H1 (cell line): ENCODE measurements around the gene TMEM117. TPM values are rescaled to one million over a fixed set of nuclear protein-coding genes. Genes with fewer than 3 reads are reported as not detected.

Experiments
- CTCF ChIA-PET: fragments of 300-600 bp; sonication (Branson Sonifier 250); formaldehyde crosslinking; loops from one replicate; lab custom pipeline; 2021; ENCODE audit not compliant: partially characterized antibody; lab: Charles Lee
- POLR2A ChIA-PET: fragments of 300-600 bp; sonication (Branson Sonifier 250); formaldehyde crosslinking; loops from one replicate; lab custom pipeline; 2021; ENCODE audit warnings: inconsistent platforms; ENCODE audit not compliant: partially characterized antibody; lab: Charles Lee
- DNase-seq, 2 experiments: peaks; one replicate each; pipeline versions ENCODE4 v3.0.0 to v3.0.0-alpha.2; 2010 to 2022; ENCODE audit warnings: low spot score in 2 of 2, low read depth in 1 of 2, mixed read lengths in 1 of 2
- FAIRE-seq: peaks from 2 replicates; lab custom pipeline; 2011; peaks lifted over from hg19 to GRCh38; lab: Jason Lieb, UNC
- H2AFZ ChIP-seq: 2 replicates; pipeline ENCODE4 v1.8.1; 2012; ENCODE audit warnings: low read length, inconsistent platforms
- H2AK5ac ChIP-seq: 2 replicates; pipeline ENCODE4 v1.6.1; 2013; ENCODE audit warnings: low read depth, low read length
- H2BK120ac ChIP-seq: replicated peaks from 2 replicates; pipeline ENCODE3; 2013; ENCODE audit warnings: low read depth, low read length, inconsistent platforms
- H2BK12ac ChIP-seq: 2 replicates; pipeline ENCODE4 v1.6.1; 2013; ENCODE audit warnings: low read depth, low read length
- H2BK15ac ChIP-seq: 2 replicates; pipeline ENCODE4 v1.6.1; 2013; ENCODE audit warnings: low read length
- H2BK20ac ChIP-seq: 2 replicates; pipeline ENCODE4 v1.6.1; 2013; ENCODE audit warnings: low read length
- H2BK5ac ChIP-seq: 2 replicates; pipeline ENCODE4 v1.6.1; 2013; ENCODE audit warnings: low read depth, low read length
- H3K14ac ChIP-seq: 2 replicates; pipeline ENCODE4 v1.6.1; 2013; ENCODE audit warnings: inconsistent platforms; ENCODE audit not compliant: insufficient read length
- H3K18ac ChIP-seq: 2 replicates; pipeline ENCODE4 v1.6.1; 2013; ENCODE audit warnings: low read length; ENCODE audit errors: extremely low read depth
- H3K23ac ChIP-seq: 2 replicates; pipeline ENCODE4 v1.6.1; 2013; ENCODE audit warnings: inconsistent platforms; ENCODE audit not compliant: insufficient read length
- H3K23me2 ChIP-seq: 2 replicates; pipeline ENCODE4 v1.6.1; 2013; ENCODE audit warnings: low read depth, low read length
- H3K27ac ChIP-seq: 2 replicates; pipeline ENCODE4 v1.6.1; 2011; ENCODE audit warnings: low read depth, low read length, inconsistent platforms
- H3K27me3 ChIP-seq, 4 experiments: replicated peaks in 1 of 4; 1 replicate in 1 of 4; 2 replicates in 3 of 4; pipeline versions ENCODE4 v1.6.1 to v1.8.1; 2011 to 2013; ENCODE audit warnings: low read length in 3 of 4, mild to moderate bottlenecking in 3 of 4, inconsistent platforms in 2 of 4, mixed read lengths in 2 of 4, moderate library complexity in 1 of 4; ENCODE audit not compliant: control insufficient read depth in 3 of 4, insufficient read depth in 3 of 4; ENCODE audit errors: extremely low read depth in 1 of 4
- H3K36me3 ChIP-seq, 4 experiments: 2 replicates each; pipeline versions ENCODE4 v1.6.1 to v1.8.1; 2011 to 2013; ENCODE audit warnings: mild to moderate bottlenecking in 4 of 4, low read length in 3 of 4, moderate library complexity in 2 of 4, control low read depth in 1 of 4, inconsistent platforms in 1 of 4; ENCODE audit not compliant: insufficient read depth in 4 of 4, control insufficient read depth in 2 of 4
- H3K4ac ChIP-seq: replicated peaks from 2 replicates; pipeline ENCODE3; 2013; ENCODE audit warnings: low read length, low read depth, mixed read lengths, inconsistent platforms; ENCODE audit not compliant: insufficient read length
- H3K4me1 ChIP-seq, 4 experiments: replicated peaks in 1 of 4; 1 replicate in 1 of 4; 2 replicates in 3 of 4; pipeline versions ENCODE4 v1.6.1 to v1.8.1; 2011 to 2013; ENCODE audit warnings: low read length in 3 of 4, inconsistent platforms in 2 of 4, mixed read lengths in 1 of 4; ENCODE audit not compliant: insufficient read depth in 4 of 4, control insufficient read depth in 3 of 4
- H3K4me2 ChIP-seq, 2 experiments: 2 replicates each; pipeline versions ENCODE4 v1.6.1 to v1.8.1; 2011 to 2013; ENCODE audit warnings: low read depth in 2 of 2, low read length in 2 of 2, control low read depth in 1 of 2, inconsistent platforms in 1 of 2, mild to moderate bottlenecking in 1 of 2; ENCODE audit not compliant: insufficient read depth in 1 of 2
- H3K4me3 ChIP-seq, 4 experiments: fragments of 200-600, 300-600 bp in 1 of 4; sonication (generic), shearing (Covaris generic), sonication (Bioruptor Twin) in 1 of 4; 2 replicates each; pipeline versions ENCODE4 v1.5.1 to v1.8.1; 2011 to 2016; ENCODE audit warnings: low read length in 4 of 4, low read depth in 3 of 4, control low read depth in 2 of 4, inconsistent platforms in 2 of 4, mild to moderate bottlenecking in 2 of 4, mixed read lengths in 1 of 4, moderate library complexity in 1 of 4; ENCODE audit not compliant: insufficient read depth in 2 of 4; ENCODE audit errors: extremely low read depth in 1 of 4
- H3K56ac ChIP-seq: replicated peaks from 2 replicates; pipeline ENCODE3; 2013; ENCODE audit warnings: low read depth, mild to moderate bottlenecking, mixed read lengths, low read length, inconsistent platforms; ENCODE audit not compliant: insufficient read length
- H3K79me1 ChIP-seq: 2 replicates; pipeline ENCODE4 v1.6.1; 2013; ENCODE audit warnings: low read depth, low read length, control low read depth
- H3K79me2 ChIP-seq, 2 experiments: 2 replicates each; pipeline versions ENCODE4 v1.6.1 to v1.8.1; 2012 to 2013; ENCODE audit warnings: low read length in 2 of 2, mild to moderate bottlenecking in 2 of 2, inconsistent platforms in 1 of 2; ENCODE audit not compliant: insufficient read depth in 2 of 2, control insufficient read depth in 1 of 2
- H3K9ac ChIP-seq, 4 experiments: replicated peaks in 1 of 4; 1 replicate in 1 of 4; 2 replicates in 3 of 4; pipeline versions ENCODE4 v1.6.1 to v1.8.1; 2011 to 2013; ENCODE audit warnings: low read depth in 3 of 4, low read length in 3 of 4, control low read depth in 2 of 4, mild to moderate bottlenecking in 2 of 4, moderate library complexity in 2 of 4, inconsistent platforms in 1 of 4; ENCODE audit errors: extremely low read depth in 1 of 4
- H3K9me3 ChIP-seq, 2 experiments: 2 replicates each; pipeline versions ENCODE4 v1.6.1 to v1.8.1; 2012 to 2013; ENCODE audit warnings: mild to moderate bottlenecking in 2 of 2, moderate library complexity in 2 of 2, control low read depth in 1 of 2, inconsistent platforms in 1 of 2, low read depth in 1 of 2, low read length in 1 of 2, mixed read lengths in 1 of 2; ENCODE audit not compliant: insufficient read depth in 2 of 2
- H4K20me1 ChIP-seq, 2 experiments: replicated peaks in 1 of 2; 2 replicates each; pipeline versions ENCODE3 to v1.8.1; 2011 to 2013; ENCODE audit warnings: inconsistent platforms in 2 of 2, low read length in 2 of 2, mild to moderate bottlenecking in 1 of 2; ENCODE audit not compliant: insufficient read depth in 2 of 2, control insufficient read depth in 1 of 2
- H4K5ac ChIP-seq: 2 replicates; pipeline ENCODE4 v1.6.1; 2013; ENCODE audit warnings: low read length, low read depth, mixed read lengths, inconsistent platforms; ENCODE audit not compliant: insufficient read length
- H4K8ac ChIP-seq: 2 replicates; pipeline ENCODE4 v1.8.0; 2013; ENCODE audit warnings: mild to moderate bottlenecking, moderate library complexity, low read length, inconsistent platforms; ENCODE audit not compliant: insufficient read depth; ENCODE audit errors: extremely low read depth
- H4K91ac ChIP-seq: replicated peaks from 2 replicates; pipeline ENCODE3; 2013; ENCODE audit warnings: low read length, mixed read lengths, inconsistent platforms; ENCODE audit not compliant: insufficient read length
- CBX8 ChIP-seq: fragments of 300-800, 300-1000 bp; sonication (generic); IDR thresholded peaks from 2 replicates; pipeline ENCODE4 v1.7.1; 2016; ENCODE audit warnings: low read depth, low read length, borderline replicate concordance
- CHD2 ChIP-seq: IDR thresholded peaks from 2 replicates; pipeline ENCODE4 v1.6.1; 2012; ENCODE audit warnings: low read length, improper control_type of control experiment
- GABPA ChIP-seq: IDR thresholded peaks from 2 replicates; pipeline ENCODE4 v1.6.1; 2011; ENCODE audit warnings: mild to moderate bottlenecking, low read length, moderate library complexity, borderline replicate concordance; ENCODE audit not compliant: insufficient read depth
- HDAC2 ChIP-seq, 2 experiments: fragments of 300-600 bp in 1 of 2; sonication (generic) in 1 of 2; IDR thresholded peaks; 2 replicates each; pipeline ENCODE4 v1.6.1; 2011 to 2012; ENCODE audit warnings: low read depth in 2 of 2, low read length in 2 of 2, mild to moderate bottlenecking in 2 of 2, moderate library complexity in 2 of 2, borderline replicate concordance in 1 of 2, inconsistent platforms in 1 of 2
- TBP ChIP-seq: IDR thresholded peaks from 2 replicates; pipeline ENCODE4 v1.6.1; 2011; ENCODE audit warnings: low read depth, low read length, improper control_type of control experiment
- USF2 ChIP-seq: IDR thresholded peaks from 2 replicates; pipeline ENCODE4 v1.6.1; 2011; ENCODE audit warnings: low read length, improper control_type of control experiment
- WGBS, 2 experiments: shearing (Covaris generic) in 1 of 2; methylation state at CpG; one replicate each; pipeline versions ENCODE4 v1.1.6 to v1.1.7; 2013 to 2015; ENCODE audit warnings: low lambda C conversion rate in 2 of 2, mixed read lengths in 2 of 2, inconsistent platforms in 1 of 2, low coverage in 1 of 2, missing lambda C conversion rate in 1 of 2; ENCODE audit not compliant: insufficient replicate concordance in 2 of 2, insufficient coverage in 1 of 2, insufficient read length in 1 of 2; ENCODE audit errors: extremely low coverage in 1 of 2, missing lambda C conversion rate in 1 of 2; 5-methylcytosine and 5-hydroxymethylcytosine counted together
- polyA plus RNA-seq, 7 experiments: library from polyadenylated mRNA; depleted of rRNA in 3 of 7; stranded (reverse) in 5 of 7; unstranded in 2 of 7; fragments of >200 nt in 5 of 7; fragments of 200-250 nt in 2 of 7; gene quantifications; 1 replicate in 5 of 7; 2 replicates in 1 of 7; 4 replicates in 1 of 7; pipeline versions ENCODE4 v1.2.1 to v1.2.3, GENCODE V29; 2011 to 2013; ENCODE audit warnings: missing spikeins in 2 of 7, mixed read lengths in 2 of 7
- total RNA-seq: library from RNA; stranded (reverse); fragmentation: NEBNext Ultra II Directional; extraction: Animal tissue kit (Norgen Biotek cat#: 25700); gene quantifications from 2 replicates; pipeline ENCODE4 v1.2.1, GENCODE V29; 2021

Gene TMEM117
- total and polyA plus RNA-seq, 2 of the 8 experiments (the other 6 are each of a cell fraction or from before 2014, with no cell fraction given): 0.80 to 1.4 TPM

GRCh38 chr12:44336577-44336976, 500.7 kb downstream of the TMEM117 start:
- Histone ChIP-seq H3K4me3 (no peak overlapping the region), H3K4ac (no peak overlapping the region), H2AFZ (no peak overlapping the region), H3K14ac (no peak overlapping the region), H3K56ac (no peak overlapping the region), H3K27me3 (no peaks in the 10 kb centered on the region), H3K79me1 (no peaks in the 10 kb centered on the region), H3K9ac (no peak overlapping the region), H2BK12ac (no peak overlapping the region), H2BK120ac (no peak overlapping the region), H2BK5ac (no peak overlapping the region), H3K4me1 (no peaks in the 10 kb centered on the region), H3K27ac (no peak overlapping the region), H2BK15ac (no peak overlapping the region), H4K5ac (no peak overlapping the region), H2BK20ac (no peak overlapping the region), H3K4me2 (no peak overlapping the region), H3K9me3 (no peaks in the 10 kb centered on the region), H3K79me2 (no peaks in the 10 kb centered on the region), H4K20me1 (no peaks in the 10 kb centered on the region), H3K18ac (no peak overlapping the region), H4K8ac (no peak overlapping the region), H2AK5ac (no peak overlapping the region), H3K23me2 (no peaks in the 10 kb centered on the region; the same call in 1 of the 2 replicates), H3K36me3 (0 out of 8 replicates have a peak, but pooled peaks cover 0 to 3% (median 0%) of the 10 kb centered on the region in 4 experiments), H3K23ac (no peak overlapping the region), H4K91ac (no peak overlapping the region)
- WGBS, 2 experiments: 86% methylated on average over 2 of the region's 2 CpGs; no CpG with 5 or more reads in 1 of the 2 experiments
- CTCF ChIA-PET: interaction anchor here (0.7 to 1.7 kb wide), 4 partner anchors 10 to 358 kb away, joined by 3 to 6 read pairs (median 4); no protein-coding TSS in a partner anchor
- POLR2A ChIA-PET: no interaction called here
- DNase-seq: no peak
- no peak for FAIRE-seq
- TF ChIP-seq GABPA (no peak), USF2 (no peak), HDAC2 (IDR thresholded peaks at IDR 0.05; ENCODE audit: borderline replicate concordance in 1 of 2, low read depth in 2 of 2, low read length in 2 of 2) (no peak), TBP (no peak), CHD2 (no peak), CBX8 (no peak)
- TF ChIP-seq, all 59 proteins: peak for 0
